Measurements from ENCODE around the gene C22orf39.

DNA sequence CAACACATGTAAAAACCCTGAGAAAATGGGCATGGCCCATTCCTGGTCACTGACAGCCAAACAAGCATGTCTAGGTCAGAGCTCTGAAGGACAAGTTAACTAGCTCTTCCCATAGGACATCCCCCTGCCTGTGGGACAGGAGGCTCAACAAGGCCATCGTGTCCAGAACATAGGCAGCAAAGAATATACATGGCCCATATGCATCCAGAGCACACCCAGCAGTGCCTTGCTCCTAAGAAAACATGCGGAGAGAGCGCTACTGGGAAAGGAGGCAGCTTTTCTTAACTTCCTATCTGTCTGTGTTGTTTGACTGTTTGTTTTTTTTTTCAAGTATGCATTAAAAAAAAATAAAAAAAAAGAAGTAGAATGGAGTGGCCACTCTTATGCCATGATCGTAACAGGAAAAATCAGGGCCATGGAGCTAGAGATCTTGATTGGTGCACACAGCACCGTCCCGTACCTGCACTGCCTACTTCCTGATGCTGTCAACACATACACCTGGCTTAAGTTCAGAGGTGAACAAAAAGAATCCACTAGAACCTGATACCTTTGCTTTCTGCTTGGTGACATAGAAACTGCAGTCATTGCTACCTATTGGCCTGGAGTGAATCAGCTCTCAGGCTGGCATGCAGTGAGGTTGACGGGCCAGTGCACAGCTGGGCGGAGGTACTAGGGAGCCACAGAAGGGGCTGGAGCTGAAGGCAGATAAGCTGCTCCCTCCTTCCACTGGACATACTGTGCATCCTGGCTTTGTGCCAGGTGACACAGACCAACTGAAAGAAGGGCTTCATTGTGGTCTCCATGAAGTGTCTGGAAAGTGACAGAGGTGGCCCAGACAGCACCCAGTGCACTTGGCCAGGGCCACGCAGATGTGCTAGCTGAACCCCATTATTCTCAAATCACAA lies 19.6 kb upstream of the C22orf39 start:
- no peak for TF ChIP-seq POLR2AphosphoS5 (IDR thresholded peaks at IDR 0.05; ENCODE audit: low read depth, low read length)
- no peak for TF ChIP-seq TAF1 (IDR thresholded peaks at IDR 0.05; ENCODE audit: borderline replicate concordance, low read depth, low read length)

Data from GM12892 (cell line).